ENCODE results near the gene NAPA.

NAPA gene

GRCh38 chr19:47520839-47521238 lies 6.0 kb upstream of the NAPA start:
- no peaks in the 10 kb centered on the region for H3K27me3 ChIP-seq (ENCODE audit: control insufficient read depth, low read length)
- no peaks in the 10 kb centered on the region for H3K36me3 ChIP-seq (ENCODE audit: control insufficient read depth, low read length)

GRCh38 chr19:47520343-47520806 lies 5.5 kb upstream of the NAPA start:
- no peak overlapping the region for H3K4me2 ChIP-seq (ENCODE audit: low read length)
- no peaks in the 10 kb centered on the region for H3K9me2 ChIP-seq (replicated peaks; ENCODE audit: control insufficient read depth, low read length)
- H3K27me3 ChIP-seq (ENCODE audit: control insufficient read depth, low read length), result no peaks in the 10 kb centered on the region
- TF ChIP-seq CTCF (IDR thresholded peaks at IDR 0.05; ENCODE audit: low read depth, low read length, poor library complexity, severe bottlenecking) (no peak), EZH2phosphoT487 (IDR thresholded peaks at IDR 0.05; ENCODE audit: borderline replicate concordance, low read length) (no peak)
- no peaks in the 10 kb centered on the region for H3K36me3 ChIP-seq (ENCODE audit: control insufficient read depth, low read length)
- H3K27ac ChIP-seq (ENCODE audit: low read depth, low read length), result no peak overlapping the region
- H3K9me3 ChIP-seq (ENCODE audit: control insufficient read depth, insufficient read depth, low read length), result no peaks in the 10 kb centered on the region
- peaks cover 9% of the 10 kb centered on the region; the same call in 1 of the 2 replicates for H3F3A ChIP-seq (ENCODE audit: control insufficient read depth, insufficient read depth)
- no peaks in the 10 kb centered on the region for H3K79me2 ChIP-seq (ENCODE audit: control insufficient read depth, low read length)
- no peak overlapping the region for H3K4me3 ChIP-seq (ENCODE audit: low read length)
- H4K20me1 ChIP-seq (ENCODE audit: control insufficient read depth, insufficient read depth, low read depth, low read length), result no peaks in the 10 kb centered on the region
- H3K4me1 ChIP-seq (ENCODE audit: control insufficient read depth, low read length), result peaks cover 75% of the 10 kb centered on the region

More at GRCh38 chr19:47520839-47521238, 6.0 kb upstream of the NAPA start:
- Histone ChIP-seq H3K9me2 (replicated peaks; ENCODE audit: control insufficient read depth, low read length) (no peaks in the 10 kb centered on the region), H3K27ac (ENCODE audit: low read depth, low read length) (no peak overlapping the region), H3K4me2 (ENCODE audit: low read length) (no peak overlapping the region), H3K4me3 (ENCODE audit: low read length) (no peak overlapping the region), H3F3A (ENCODE audit: control insufficient read depth, insufficient read depth) (peaks cover 9% of the 10 kb centered on the region; the same call in 1 of the 2 replicates), H3K9me3 (ENCODE audit: control insufficient read depth, insufficient read depth, low read length) (no peaks in the 10 kb centered on the region), H4K20me1 (ENCODE audit: control insufficient read depth, insufficient read depth, low read depth, low read length) (no peaks in the 10 kb centered on the region), H3K79me2 (ENCODE audit: control insufficient read depth, low read length) (no peaks in the 10 kb centered on the region), H3K4me1 (ENCODE audit: control insufficient read depth, low read length) (peaks cover 71% of the 10 kb centered on the region)
- TF ChIP-seq EZH2phosphoT487 (IDR thresholded peaks at IDR 0.05; ENCODE audit: borderline replicate concordance, low read length), result no peak
- no peak for TF ChIP-seq CTCF (IDR thresholded peaks at IDR 0.05; ENCODE audit: low read depth, low read length, poor library complexity, severe bottlenecking)

GRCh38 chr19:47518854-47519253 lies 4.0 kb upstream of the NAPA start:
- no peak for TF ChIP-seq CTCF (IDR thresholded peaks at IDR 0.05; ENCODE audit: low read depth, low read length, poor library complexity, severe bottlenecking)
- no peak for TF ChIP-seq EZH2phosphoT487 (IDR thresholded peaks at IDR 0.05; ENCODE audit: borderline replicate concordance, low read length)

More at GRCh38 chr19:47518854-47519253, 4.0 kb upstream of the NAPA start:
- Histone ChIP-seq H3K36me3 (ENCODE audit: control insufficient read depth, low read length) (peaks cover 3% of the 10 kb centered on the region), H3K79me2 (ENCODE audit: control insufficient read depth, low read length) (peaks cover 10% of the 10 kb centered on the region), H3K9me2 (replicated peaks; ENCODE audit: control insufficient read depth, low read length) (no peaks in the 10 kb centered on the region), H3K4me1 (ENCODE audit: control insufficient read depth, low read length) (peaks cover 75% of the 10 kb centered on the region), H3K27ac (ENCODE audit: low read depth, low read length) (peak overlapping the region; percentile 69), H3K27me3 (ENCODE audit: control insufficient read depth, low read length) (no peaks in the 10 kb centered on the region), H3K4me3 (ENCODE audit: low read length) (no peak overlapping the region), H4K20me1 (ENCODE audit: control insufficient read depth, insufficient read depth, low read depth, low read length) (no peaks in the 10 kb centered on the region), H3K4me2 (ENCODE audit: low read length) (peak overlapping the region; percentile 50), H3K9me3 (ENCODE audit: control insufficient read depth, insufficient read depth, low read length) (no peaks in the 10 kb centered on the region), H3F3A (ENCODE audit: control insufficient read depth, insufficient read depth) (peaks cover 9% of the 10 kb centered on the region; the same call in 1 of the 2 replicates)

All from DOHH2 (cell line).